Measurements from ENCODE around the gene TNFSF13B.

GRCh38 chr13:108357228-108357627 is 87.7 kb downstream of the TNFSF13B start:
- no peak for TF ChIP-seq CTCF (IDR thresholded peaks at IDR 0.05)
- no peak for TF ChIP-seq POLR2A (IDR thresholded peaks at IDR 0.05)

All from body of pancreas (tissue), 4 donors.